ENCODE results near the gene SYNJ2.

Gene SYNJ2

DNA sequence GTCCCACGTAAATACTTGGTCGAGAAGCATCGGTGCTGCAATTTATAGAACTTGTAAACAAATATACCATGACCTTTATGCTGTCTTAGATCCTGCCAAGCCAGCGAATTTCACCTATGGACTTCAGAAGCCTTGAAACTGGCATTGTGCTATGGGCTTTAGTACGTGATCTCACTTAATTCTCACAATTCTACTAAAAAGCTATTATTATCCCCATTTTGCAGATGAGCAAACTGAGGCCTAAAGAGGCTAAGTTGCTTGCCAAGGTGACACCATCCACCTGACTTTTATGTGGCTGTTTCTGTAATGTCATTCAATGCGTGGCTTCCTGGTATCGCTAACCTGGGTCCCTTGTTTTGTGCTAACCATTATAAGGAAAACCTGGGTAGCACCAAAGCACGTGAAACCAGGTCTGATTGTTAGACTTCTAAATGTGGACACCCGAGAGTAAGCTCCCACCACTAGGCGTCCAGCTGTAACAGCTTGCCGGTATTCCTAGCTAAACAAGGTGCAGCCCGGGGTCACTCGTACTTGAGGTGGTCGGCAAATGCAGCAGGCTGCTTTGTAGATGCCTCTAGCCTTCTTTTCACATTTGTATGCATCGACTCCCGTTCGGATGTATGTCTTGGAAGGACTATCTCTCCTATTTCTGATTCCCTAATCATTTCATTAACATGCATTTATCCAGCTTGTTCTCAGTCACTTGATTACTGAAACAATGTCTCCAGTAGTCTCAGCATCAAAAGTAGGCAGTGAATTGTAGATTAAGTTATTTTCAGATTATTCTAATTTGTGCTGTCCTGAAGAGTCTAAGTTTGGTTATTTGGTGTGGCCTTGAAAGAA, 1.1 kb downstream of the SYNJ2 start:
- DNase-seq, result peak; percentile 38 to 43

GRCh38 chr6:157983406-157984119, 1.9 kb downstream of the SYNJ2 start:
- no peak for DNase-seq

DNA sequence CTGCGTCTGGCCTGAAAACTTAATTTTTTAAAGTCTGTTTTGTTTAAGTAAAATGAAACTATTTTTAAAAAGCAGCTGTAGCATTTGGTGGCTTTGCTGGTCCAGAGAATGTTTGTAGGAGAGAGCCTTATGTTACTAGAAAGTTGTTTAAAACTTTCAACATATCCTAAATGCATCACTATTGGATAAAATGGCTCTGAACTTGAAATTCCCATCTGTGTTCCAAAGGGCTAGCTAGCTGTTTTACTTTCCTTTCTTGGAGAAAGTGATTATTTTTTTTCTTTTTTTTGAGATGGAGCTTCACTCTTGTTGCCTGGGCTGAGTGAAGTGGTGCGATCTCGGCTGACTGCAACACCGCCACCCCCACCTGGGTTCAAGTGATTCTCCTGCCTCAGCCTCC, 2.5 kb downstream of the SYNJ2 start:
- no peak for DNase-seq

DNA sequence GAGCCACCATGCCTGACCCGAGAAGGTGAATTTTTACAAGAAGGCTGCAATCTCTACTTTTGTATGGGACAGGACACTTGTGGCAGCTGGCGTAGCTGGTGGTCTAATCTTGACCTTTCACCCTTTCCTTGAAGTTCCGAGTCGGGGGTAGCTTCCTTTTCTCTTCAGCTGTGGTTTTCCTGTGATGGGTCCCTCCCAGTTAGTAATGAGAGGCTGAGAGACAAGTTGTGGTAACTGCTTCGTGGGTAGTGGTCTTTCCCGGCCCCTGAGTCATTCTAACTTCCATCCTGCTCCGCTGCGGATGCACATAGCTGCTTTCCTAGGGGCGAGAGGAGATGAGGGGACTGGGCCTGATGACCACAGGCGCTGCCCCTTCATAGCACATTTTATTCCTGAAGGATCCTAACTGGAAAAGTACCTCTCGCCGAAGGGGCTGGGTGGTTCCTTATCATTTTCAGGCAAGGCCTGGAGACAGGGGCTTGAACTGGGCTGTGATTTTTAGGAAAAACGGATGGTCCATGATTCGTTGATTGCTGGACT, 3.1 kb downstream of the SYNJ2 start:
- no peak for DNase-seq

DNA sequence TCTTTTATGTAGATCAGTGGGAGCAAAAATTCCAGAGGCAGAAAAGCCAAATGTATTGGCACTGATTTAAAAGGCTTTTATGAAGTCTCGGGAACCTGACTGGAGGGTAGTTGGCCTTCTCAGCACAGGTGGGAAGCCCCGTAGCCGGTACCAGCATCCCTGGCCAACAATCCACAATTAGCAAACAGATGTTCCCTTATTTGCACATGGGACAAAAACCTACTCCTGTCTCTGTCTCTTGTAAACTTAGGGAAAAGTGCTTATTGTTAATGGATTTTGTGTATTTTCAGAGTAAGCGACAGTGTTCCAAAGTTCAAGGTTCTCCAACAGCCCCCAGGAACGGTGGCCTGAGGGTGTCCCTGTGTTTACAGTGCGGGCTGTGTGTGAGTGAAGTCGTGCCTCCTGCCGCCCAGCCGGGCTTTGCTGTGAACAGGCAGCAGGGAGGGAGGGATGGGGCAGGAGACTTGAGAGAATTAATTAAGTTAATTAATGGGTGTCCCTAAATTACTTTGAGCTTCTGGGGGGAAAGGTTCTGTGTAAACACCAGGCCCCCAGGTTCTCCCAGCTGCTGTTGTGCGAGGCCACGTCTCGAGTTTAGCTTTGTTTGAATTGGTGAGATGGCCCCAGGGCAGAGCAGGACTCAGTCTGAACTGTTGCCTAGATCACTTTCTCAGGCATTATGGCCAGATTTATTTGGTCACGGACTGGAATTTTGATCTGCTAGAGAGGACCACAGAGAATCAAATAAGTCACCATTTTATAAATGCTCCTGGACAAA, 3.9 kb downstream of the SYNJ2 start:
- DNase-seq, result no peak

DNA sequence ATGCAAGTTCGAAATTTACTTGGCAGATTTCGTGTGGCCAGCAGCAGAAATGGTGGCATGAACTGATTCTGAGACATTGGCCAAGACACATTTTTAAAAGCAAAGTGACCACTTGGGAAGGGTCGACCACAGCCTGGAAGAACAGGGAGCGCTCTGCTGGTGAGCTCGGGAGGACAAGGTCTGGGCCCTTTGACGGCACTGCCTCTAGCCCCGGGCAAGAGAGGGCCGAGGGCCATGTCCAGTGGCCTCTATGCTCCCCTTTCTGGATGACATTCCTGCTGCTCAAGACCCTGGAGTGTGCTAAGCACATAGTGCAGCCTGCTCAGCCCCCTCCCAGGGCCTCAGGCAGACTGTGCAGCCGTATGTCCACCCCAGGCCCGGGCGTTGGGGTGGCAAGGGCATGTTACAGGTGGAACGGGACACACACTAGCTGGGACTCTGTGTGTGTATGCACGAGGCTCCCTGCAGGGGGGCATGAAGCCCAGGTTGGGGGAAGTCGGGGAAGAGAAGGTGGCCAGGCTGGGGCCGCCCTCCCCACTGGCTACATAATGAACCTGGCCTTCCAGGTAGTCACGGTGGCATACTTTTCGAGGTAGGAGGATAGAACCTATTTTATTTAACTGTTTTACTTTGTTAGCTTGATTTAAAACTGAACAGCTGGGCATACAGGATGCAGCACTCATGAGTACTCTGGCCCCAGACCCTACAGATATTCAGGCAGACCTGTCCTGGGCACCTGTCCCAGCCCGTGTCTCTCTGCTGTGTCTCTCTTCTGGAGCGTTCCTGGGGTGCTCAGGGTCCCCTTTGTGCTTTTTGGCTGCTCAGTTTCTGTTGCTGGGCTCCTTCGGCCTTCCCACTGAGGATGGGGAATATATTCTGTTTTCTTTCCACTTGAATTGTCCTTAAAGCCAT, 6.4 kb downstream of the SYNJ2 start:
- no peak for DNase-seq

- no peak for DNase-seq
Observed at GRCh38 chr6:157988700-157989063, 7.0 kb downstream of the SYNJ2 start.

DNA sequence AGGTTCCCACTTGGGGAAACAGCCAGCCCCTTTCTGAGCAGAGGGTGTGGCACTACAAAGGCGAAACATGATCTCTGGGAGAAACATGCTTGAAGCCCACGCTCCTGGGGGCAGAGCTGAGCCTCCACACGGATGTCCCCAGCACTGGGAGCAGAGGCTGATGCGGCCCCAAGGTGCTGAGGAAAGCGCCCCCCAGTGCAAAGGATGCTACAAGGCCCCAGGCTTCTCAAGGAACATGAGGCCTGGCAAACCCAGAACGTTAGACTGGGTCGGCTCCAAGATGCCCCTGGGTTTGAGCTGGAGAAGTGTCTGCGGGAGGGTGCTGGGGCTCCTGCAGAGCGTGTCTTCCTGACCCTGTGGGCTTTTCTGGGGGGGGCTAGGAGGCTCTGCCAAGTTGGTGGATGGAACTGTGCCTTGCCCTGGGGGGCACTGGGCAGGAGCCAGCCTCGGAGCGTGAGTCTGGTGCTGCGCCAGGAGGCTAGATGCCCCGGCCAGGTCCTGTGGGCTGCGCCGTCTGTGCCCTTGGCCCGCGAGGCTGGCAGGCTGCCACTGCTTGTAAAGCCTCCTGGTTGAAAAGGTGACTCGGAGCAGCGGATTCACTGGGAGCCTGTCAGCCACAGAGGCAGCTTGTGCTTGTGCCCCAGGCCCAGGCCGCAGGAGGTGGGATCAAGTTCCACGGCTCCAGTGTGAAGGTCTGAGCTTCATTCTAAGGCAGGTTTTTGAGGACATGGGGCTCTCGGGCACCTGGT, 8.1 kb downstream of the SYNJ2 start:
- DNase-seq, result peak; percentile 37 to 45

DNA sequence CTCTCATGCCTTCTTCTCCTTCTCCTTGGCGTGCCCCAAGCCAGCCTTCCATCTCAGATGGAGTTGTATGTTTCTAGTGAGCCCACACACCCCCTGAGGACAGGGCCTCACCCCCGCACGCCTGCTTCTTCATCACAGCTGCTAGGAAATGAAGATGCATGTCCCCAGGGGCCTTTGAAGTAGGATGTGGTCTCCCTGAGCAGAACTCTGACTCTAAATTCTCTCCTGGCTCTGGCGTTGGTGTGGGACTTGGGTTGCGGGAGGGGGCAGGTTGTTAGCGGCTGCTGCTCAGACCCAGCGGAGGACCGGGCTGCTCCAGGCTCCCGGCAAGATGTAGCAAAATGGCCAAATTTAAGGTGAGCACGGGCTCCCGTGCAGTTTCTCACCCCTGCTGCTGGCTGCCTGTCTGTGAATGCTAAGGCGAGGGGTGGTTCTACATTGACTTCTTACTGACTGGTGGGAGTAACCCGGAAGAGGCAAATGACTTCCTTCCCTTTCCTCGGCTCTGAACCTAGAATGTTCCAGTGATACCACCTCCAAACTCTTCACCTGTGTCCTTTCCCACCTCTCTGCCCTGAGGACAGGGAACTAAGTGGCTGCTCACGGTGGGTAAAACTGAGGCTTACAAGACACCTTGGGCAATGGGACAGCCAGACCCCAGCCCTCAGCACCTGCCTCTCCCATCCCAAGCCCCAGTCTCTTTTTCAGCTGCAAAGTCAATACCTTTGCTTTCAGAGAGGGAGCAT, 8.8 kb downstream of the SYNJ2 start:
- DNase-seq, result peak; percentile 58 to 62

- DNase-seq, result no peak
Observed at GRCh38 chr6:157991067-157991432, 9.4 kb downstream of the SYNJ2 start.

GRCh38 chr6:157993076-157993475, 11.4 kb downstream of the SYNJ2 start:
- no peak for DNase-seq

- DNase-seq, result no peak
Observed at GRCh38 chr6:157994125-157994795, 12.6 kb downstream of the SYNJ2 start.

GRCh38 chr6:157995458-157995857, 13.8 kb downstream of the SYNJ2 start:
- DNase-seq, result no peak

DNA sequence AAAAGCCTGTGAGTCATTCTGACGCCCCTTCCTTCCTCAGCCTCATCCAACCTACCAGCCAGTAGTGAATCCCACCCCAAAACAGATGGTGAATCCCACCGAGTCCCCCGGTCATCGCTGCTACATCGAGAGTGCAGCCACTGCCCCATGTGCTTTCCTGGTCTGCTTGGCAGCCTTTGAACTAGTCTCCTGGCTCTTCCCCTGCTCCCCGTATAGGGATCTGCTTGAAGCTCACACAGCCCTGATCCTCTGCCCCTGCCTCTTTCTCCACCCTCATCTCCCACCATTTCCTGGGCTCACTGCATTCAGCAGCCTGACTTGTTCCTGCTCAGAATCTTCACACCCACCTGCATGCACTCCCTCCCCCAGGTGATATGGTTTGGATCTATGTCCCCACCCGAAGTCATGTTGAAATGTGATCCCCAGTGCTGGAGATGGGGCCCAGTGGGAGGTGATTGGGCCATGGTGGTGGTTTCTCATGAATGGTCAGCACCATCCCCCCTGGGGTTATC, 14.6 kb downstream of the SYNJ2 start:
- DNase-seq, result no peak

- DNase-seq, result no peak
Observed at GRCh38 chr6:157996918-157997702, 15.4 kb downstream of the SYNJ2 start.

- DNase-seq, result no peak
Observed at GRCh38 chr6:157997893-157998608, 16.4 kb downstream of the SYNJ2 start.

DNA sequence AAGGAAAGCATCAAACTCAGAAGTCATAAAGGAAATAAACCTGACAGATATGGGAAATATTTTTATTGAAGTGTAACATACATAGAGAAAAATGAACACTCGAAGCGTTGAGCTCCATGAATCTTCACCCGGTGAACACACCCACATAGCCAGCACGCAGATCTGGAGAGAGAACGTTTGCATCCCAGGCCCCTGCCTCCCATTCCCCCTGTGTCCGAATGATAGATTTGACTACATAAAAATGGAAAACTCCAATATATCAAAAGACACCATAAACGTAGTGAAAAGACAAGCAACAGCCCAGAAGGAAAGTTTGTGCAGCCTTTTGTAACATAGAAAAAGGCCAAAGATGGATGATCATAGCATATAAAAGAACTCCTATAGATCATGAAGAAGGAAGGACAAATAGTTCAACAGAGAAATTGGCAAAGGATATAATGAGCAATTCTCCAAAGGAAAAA, 17.1 kb downstream of the SYNJ2 start:
- no peak for DNase-seq
